Smooth muscle cell (in vitro differentiated cells): ENCODE measurements around the gene PYCR2. TPM values are rescaled to one million over a fixed set of nuclear protein-coding genes. Genes with fewer than 3 reads are reported as not detected.

Experiments used
- DNase-seq: peaks from one replicate; lab custom pipeline; 2025; ENCODE audit not compliant: unreplicated experiment; lab: John Stamatoyannopoulos, UW
- H2AFZ ChIP-seq: fragments of 200-600 bp; sonication (generic); 2 replicates; pipeline ENCODE4 v1.6.0; 2016; ENCODE audit warnings: antibody characterized with exemption, low read depth, mild to moderate bottlenecking
- H3F3A ChIP-seq: fragments of 200-600 bp; sonication (generic); 2 replicates; pipeline ENCODE4 v1.6.0; 2017; ENCODE audit warnings: antibody characterized with exemption, low read depth
- H3K27ac ChIP-seq: fragments of 200-600 bp; sonication (generic); 2 replicates; pipeline ENCODE4 v1.5.1; 2016; ENCODE audit warnings: low read depth, mild to moderate bottlenecking
- H3K27me3 ChIP-seq: fragments of 200-600 bp; sonication (generic); 2 replicates; pipeline ENCODE4 v1.6.1; 2016; ENCODE audit warnings: low read depth, mild to moderate bottlenecking
- H3K36me3 ChIP-seq: fragments of 200-600 bp; sonication (generic); 2 replicates; pipeline ENCODE4 v1.5.1; 2016; ENCODE audit warnings: low read depth
- H3K4me1 ChIP-seq: fragments of 200-600 bp; sonication (generic); 2 replicates; pipeline ENCODE4 v1.5.1; 2016; ENCODE audit warnings: low read depth
- H3K4me2 ChIP-seq: fragments of 200-600 bp; sonication (generic); 2 replicates; pipeline ENCODE4 v1.6.0; 2016; ENCODE audit warnings: mild to moderate bottlenecking
- H3K4me3 ChIP-seq: fragments of 200-600 bp; sonication (generic); 2 replicates; pipeline ENCODE4 v1.5.1; 2016; ENCODE audit warnings: mild to moderate bottlenecking
- H3K79me2 ChIP-seq: fragments of 200-600 bp; sonication (generic); 2 replicates; pipeline ENCODE4 v1.6.0; 2016; ENCODE audit warnings: low read depth, mild to moderate bottlenecking
- H3K9ac ChIP-seq: fragments of 200-600 bp; sonication (generic); 2 replicates; pipeline ENCODE4 v1.6.0; 2016; ENCODE audit warnings: low read depth
- H3K9me3 ChIP-seq: fragments of 200-600 bp; sonication (generic); replicated peaks from 2 replicates; pipeline ENCODE4 v1.5.1; 2016; ENCODE audit warnings: low read depth
- H4K20me1 ChIP-seq: fragments of 200-600 bp; sonication (generic); 2 replicates; pipeline ENCODE4 v1.6.0; 2016; ENCODE audit warnings: low read depth
- WGBS: methylation state at CpG from one replicate; pipeline ENCODE4 v1.1.7; 2016; ENCODE audit warnings: low lambda C conversion rate; 5-methylcytosine and 5-hydroxymethylcytosine counted together
- polyA plus RNA-seq: library from polyadenylated mRNA; unstranded; fragments of >200 nt; fragmentation: Nextera tagmentation; extraction: Ambion mirVana; gene quantifications from 2 replicates; pipeline ENCODE4 v1.2.1, GENCODE V29; 2016
- total RNA-seq: library from RNA; depleted of rRNA; stranded (reverse); fragments of >200 nt; gene quantifications from 2 replicates; pipeline ENCODE4 v1.2.3, GENCODE V29; 2014
- TF ChIP-seq, protein P1 (sequence below): fragments of 200-600 bp; sonication (generic); IDR thresholded peaks from 2 replicates; pipeline ENCODE4 v1.5.1; 2017; ENCODE audit warnings: borderline replicate concordance, mild to moderate bottlenecking, antibody characterized with exemption; ENCODE audit not compliant: insufficient read depth, poor library complexity, severe bottlenecking

PYCR2 gene
- total and polyA plus RNA-seq, 2 experiments from 2014 or later: 20.1 to 40.5 TPM

DNA sequence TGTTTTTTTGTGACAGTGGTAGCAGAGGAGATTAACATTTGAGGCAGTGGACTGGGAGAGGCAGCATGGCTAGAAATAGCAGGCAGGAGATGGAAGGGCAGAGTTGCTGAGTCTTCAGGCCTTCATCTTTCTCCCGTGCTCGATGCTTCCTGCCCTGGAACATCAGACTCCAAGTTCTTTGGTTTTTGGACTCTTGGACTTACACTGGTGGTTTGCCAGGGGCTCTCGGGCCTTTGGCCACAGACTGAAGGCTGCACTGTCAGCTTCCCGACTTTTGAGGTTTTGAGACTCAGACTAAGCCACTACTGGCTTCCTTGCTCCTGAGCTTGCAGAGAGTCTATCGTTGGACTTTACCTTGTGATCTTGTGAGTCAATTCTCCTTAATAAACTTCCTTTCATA is 41.2 kb upstream of the PYCR2 start:
- no peak overlapping the region for H3K4me3 ChIP-seq
- TF ChIP-seq, protein P1, sequence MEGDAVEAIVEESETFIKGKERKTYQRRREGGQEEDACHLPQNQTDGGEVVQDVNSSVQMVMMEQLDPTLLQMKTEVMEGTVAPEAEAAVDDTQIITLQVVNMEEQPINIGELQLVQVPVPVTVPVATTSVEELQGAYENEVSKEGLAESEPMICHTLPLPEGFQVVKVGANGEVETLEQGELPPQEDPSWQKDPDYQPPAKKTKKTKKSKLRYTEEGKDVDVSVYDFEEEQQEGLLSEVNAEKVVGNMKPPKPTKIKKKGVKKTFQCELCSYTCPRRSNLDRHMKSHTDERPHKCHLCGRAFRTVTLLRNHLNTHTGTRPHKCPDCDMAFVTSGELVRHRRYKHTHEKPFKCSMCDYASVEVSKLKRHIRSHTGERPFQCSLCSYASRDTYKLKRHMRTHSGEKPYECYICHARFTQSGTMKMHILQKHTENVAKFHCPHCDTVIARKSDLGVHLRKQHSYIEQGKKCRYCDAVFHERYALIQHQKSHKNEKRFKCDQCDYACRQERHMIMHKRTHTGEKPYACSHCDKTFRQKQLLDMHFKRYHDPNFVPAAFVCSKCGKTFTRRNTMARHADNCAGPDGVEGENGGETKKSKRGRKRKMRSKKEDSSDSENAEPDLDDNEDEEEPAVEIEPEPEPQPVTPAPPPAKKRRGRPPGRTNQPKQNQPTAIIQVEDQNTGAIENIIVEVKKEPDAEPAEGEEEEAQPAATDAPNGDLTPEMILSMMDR: no peak
- WGBS: 95% methylated on average over 5 of the region's 5 CpGs
- H3K27ac ChIP-seq: no peak overlapping the region
- no peak for DNase-seq
- no peaks in the 10 kb centered on the region for H3K4me1 ChIP-seq
- no peaks in the 10 kb centered on the region for H3K36me3 ChIP-seq
- no peaks in the 10 kb centered on the region for H4K20me1 ChIP-seq
- no peak overlapping the region for H3K4me2 ChIP-seq
- H3K27me3 ChIP-seq: peaks cover 11% of the 10 kb centered on the region
- H3K79me2 ChIP-seq: no peaks in the 10 kb centered on the region
- no peaks in the 10 kb centered on the region for H3K9me3 ChIP-seq
- no peaks in the 10 kb centered on the region for H3F3A ChIP-seq
- H2AFZ ChIP-seq: no peak overlapping the region
- H3K9ac ChIP-seq: no peak overlapping the region

DNA sequence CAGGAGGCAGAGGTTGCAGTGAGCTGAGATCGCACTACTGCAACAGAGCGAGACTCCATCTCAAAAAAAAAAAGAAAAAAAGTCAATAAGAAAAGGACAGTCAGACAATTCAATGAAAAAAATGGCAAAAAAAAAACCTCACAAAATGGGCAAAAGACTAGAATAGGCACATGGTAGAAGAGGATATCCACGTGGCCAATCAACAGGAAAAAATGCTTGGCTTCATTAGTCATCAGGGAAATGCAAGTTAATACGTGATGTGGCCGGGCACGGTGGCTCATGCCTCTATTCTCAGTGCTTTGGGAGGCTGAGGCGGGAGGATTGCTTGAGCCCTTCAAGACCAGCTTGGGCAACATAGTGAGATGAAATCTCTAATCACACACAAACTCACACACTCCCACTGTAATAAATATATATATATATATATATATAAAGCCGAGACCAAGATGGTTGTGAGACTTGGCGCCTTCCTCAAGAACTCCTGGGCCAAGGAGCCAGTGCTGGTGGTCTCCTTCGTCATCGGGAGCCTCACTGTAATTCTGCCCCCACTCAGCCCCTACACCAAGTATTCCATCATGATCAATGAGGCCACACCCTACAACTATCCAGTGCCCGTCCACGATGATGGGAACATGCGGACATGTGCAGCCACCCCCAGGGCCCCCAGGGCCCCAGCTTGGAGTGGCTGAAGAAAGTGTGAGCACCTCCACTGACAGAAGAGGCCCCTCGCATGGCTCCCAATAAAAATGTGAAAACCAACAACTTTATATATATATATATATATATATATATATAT is 39.9 kb upstream of the PYCR2 start:
- Histone ChIP-seq H3F3A (no peaks in the 10 kb centered on the region), H3K79me2 (no peaks in the 10 kb centered on the region), H3K4me1 (no peaks in the 10 kb centered on the region), H4K20me1 (no peaks in the 10 kb centered on the region), H3K27ac (no peak overlapping the region), H3K27me3 (peaks cover 11% of the 10 kb centered on the region), H3K4me3 (no peak overlapping the region), H2AFZ (no peak overlapping the region), H3K4me2 (no peak overlapping the region), H3K9me3 (no peaks in the 10 kb centered on the region), H3K9ac (no peak overlapping the region), H3K36me3 (no peaks in the 10 kb centered on the region)
- TF ChIP-seq, protein P1: no peak
- DNase-seq: no peak
- 89% methylated on average over 15 of the region's 15 CpGs for WGBS

DNA sequence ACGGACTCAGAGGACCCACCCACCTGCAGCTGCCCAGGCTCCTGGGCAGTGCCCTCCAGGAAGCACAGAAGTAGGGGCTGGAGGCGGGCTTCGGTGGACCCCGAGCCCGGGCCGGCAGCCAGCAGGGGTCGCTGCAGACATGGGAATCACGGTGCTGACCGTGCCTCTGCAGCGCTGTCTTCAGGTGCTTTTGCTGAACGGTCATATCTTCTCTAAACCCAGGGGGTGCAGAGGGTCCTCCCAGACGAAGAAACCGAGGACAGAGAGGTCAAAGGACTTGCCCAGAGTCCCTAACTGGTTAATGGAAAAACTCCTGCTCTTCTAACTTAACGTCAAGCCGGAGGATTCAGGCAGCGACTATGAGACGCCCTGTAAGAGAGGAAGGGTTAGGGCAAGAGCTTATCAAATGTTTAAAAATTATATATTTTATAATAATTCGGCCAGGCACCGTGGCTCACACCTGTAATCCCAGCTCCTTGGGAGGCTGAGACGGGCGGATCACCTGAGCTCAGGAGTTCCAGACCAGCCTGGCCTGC is 38.5 kb upstream of the PYCR2 start:
- H3K27me3 ChIP-seq: peaks cover 11% of the 10 kb centered on the region
- no peaks in the 10 kb centered on the region for H3K36me3 ChIP-seq
- WGBS: 32% methylated on average over 21 of the region's 21 CpGs
- no peak overlapping the region for H3K4me2 ChIP-seq
- no peaks in the 10 kb centered on the region for H4K20me1 ChIP-seq
- no peak overlapping the region for H2AFZ ChIP-seq
- TF ChIP-seq, protein P1: peak; percentile 57
- H3K4me1 ChIP-seq: no peaks in the 10 kb centered on the region
- no peak overlapping the region for H3K27ac ChIP-seq
- no peak for DNase-seq
- H3F3A ChIP-seq: no peaks in the 10 kb centered on the region
- H3K9ac ChIP-seq: no peak overlapping the region
- no peaks in the 10 kb centered on the region for H3K79me2 ChIP-seq
- no peak overlapping the region for H3K4me3 ChIP-seq
- H3K9me3 ChIP-seq: no peaks in the 10 kb centered on the region
